Brain microvascular endothelial cell (primary cell): ENCODE measurements around the gene CTDSPL2.

Experiments
- DNase-seq: peaks from one replicate; pipeline ENCODE4 v3.0.0-alpha.2; 2020
- H3K27ac ChIP-seq: fragments of 250-450 bp; sonication (Bioruptor Pico); 2 replicates; pipeline ENCODE4 v1.5.1; 2020; ENCODE audit warnings: mild to moderate bottlenecking, moderate library complexity
- H3K27me3 ChIP-seq: fragments of 250-450 bp; sonication (Bioruptor Pico); replicated peaks from 2 replicates; pipeline ENCODE4 v1.5.1; 2020; ENCODE audit warnings: mild to moderate bottlenecking
- H3K36me3 ChIP-seq: fragments of 250-450 bp; sonication (Bioruptor Pico); replicated peaks from 2 replicates; pipeline ENCODE4 v1.5.1; 2020; ENCODE audit warnings: mild to moderate bottlenecking
- H3K4me3 ChIP-seq: 2 replicates; pipeline ENCODE4 v1.5.1; 2011; ENCODE audit warnings: low read depth, mild to moderate bottlenecking, control low read depth, low read length, moderate library complexity
- in situ Hi-C: cut with HindIII; loops from 2 replicates; pipeline ENCODE4 v1.10.0; 2017; ENCODE audit warnings: low sequenced_read_pairs, low pct_ligation_motif_present
- TF ChIP-seq, protein P1 (sequence below): IDR thresholded peaks from 2 replicates; pipeline ENCODE4 v1.5.1; 2011; ENCODE audit warnings: low read depth, mild to moderate bottlenecking, moderate library complexity, low read length, control low read depth, inconsistent platforms; ENCODE audit errors: missing control alignments

The CTDSPL2 gene

DNA sequence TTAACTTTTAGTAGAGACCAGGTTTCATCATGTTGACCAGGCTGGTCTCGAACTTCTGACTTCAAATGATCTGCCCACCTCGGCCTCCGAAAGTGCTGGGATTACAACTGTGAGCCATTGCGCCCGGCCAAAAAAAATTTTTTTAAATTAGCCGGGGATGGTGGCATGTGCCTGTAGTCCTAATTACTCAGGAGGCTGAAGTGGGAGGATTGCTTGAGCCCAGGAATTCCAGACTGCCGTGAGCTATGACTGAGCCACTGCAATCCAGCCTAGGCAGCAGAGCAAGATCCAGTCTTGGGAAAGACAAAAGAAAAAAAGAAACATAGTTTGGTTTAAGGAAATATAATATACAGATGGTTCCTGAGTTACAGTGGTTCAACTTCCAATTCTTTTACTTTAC lies 64.6 kb downstream of the CTDSPL2 start:
- TF ChIP-seq, protein P1, sequence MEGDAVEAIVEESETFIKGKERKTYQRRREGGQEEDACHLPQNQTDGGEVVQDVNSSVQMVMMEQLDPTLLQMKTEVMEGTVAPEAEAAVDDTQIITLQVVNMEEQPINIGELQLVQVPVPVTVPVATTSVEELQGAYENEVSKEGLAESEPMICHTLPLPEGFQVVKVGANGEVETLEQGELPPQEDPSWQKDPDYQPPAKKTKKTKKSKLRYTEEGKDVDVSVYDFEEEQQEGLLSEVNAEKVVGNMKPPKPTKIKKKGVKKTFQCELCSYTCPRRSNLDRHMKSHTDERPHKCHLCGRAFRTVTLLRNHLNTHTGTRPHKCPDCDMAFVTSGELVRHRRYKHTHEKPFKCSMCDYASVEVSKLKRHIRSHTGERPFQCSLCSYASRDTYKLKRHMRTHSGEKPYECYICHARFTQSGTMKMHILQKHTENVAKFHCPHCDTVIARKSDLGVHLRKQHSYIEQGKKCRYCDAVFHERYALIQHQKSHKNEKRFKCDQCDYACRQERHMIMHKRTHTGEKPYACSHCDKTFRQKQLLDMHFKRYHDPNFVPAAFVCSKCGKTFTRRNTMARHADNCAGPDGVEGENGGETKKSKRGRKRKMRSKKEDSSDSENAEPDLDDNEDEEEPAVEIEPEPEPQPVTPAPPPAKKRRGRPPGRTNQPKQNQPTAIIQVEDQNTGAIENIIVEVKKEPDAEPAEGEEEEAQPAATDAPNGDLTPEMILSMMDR = no peak
- in situ Hi-C loops = no loop called here
- DNase-seq = no peak
- Histone ChIP-seq H3K36me3 (peaks cover 5% of the 10 kb centered on the region), H3K27me3 (no peaks in the 10 kb centered on the region), H3K4me3 (no peak overlapping the region), H3K27ac (no peak overlapping the region)

DNA sequence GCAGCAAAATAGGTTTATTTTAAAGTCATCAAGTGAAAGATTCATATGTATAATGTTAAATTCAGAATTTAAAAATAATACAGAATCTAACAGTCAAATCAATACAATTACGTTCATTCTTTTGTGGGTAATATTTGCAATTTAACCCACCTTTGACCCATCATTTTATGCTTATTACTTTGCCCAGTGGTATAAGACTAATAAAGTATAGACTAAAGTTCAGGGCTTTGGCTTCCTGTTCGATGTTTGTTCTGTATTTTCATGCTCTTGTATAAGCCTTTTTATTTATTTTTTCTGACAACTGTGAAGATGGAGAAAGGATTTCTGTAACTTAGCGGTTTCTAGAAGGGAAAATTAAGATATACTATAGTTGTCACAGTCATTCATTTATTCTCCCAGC lies 65.2 kb downstream of the CTDSPL2 start:
- in situ Hi-C loops = no loop called here

DNA sequence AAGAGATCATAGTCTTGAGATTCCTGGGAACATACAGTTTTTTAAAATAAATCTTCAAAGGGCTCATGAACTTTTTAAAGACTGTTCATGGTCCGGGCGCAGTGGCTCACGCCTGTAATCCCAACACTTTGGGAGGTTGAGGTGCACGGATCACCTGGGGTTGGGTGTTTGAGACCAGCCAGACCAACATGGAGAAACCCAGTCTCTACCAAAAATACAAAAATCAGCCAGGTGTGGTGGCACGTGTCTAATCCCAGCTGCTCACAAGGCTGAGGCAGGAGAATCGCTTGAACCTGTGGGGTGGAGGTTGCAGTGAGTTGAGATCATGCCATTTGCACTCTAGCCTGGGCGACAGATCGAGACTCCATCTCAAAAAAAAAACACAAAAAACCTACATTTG lies 68.1 kb downstream of the CTDSPL2 start:
- in situ Hi-C loops = no loop called here
- H3K27ac ChIP-seq = no peak overlapping the region
- no peak overlapping the region for H3K4me3 ChIP-seq
- H3K27me3 ChIP-seq = no peaks in the 10 kb centered on the region
- TF ChIP-seq, protein P1 = no peak
- DNase-seq = no peak
- peaks cover 2% of the 10 kb centered on the region for H3K36me3 ChIP-seq

More for the DNA sequence above, 65.2 kb downstream of the CTDSPL2 start:
- peaks cover 2% of the 10 kb centered on the region for H3K36me3 ChIP-seq
- DNase-seq = no peak
- no peak overlapping the region for H3K27ac ChIP-seq
- TF ChIP-seq, protein P1 = no peak
- no peaks in the 10 kb centered on the region for H3K27me3 ChIP-seq
- H3K4me3 ChIP-seq = no peak overlapping the region

DNA sequence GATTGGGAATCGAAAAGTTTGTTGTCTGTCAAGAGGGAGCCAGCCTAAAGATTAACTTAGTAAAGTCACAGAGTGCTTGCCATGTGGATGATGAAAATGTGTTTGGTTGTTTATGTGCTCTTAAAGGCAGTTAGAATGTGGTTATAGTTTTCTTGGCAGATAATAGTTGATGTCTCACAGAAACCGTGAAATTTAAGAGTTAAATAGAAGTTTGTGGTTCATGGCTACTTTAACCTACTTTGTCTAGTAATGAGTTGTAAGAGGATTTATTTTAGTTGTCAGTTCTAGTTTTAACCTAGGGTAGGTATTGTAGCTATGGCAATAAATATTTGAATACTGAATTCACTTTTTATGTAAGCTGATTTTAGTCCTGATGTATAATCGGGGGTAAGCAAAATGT lies 73.1 kb downstream of the CTDSPL2 start:
- H3K27ac ChIP-seq = no peak overlapping the region
- peaks cover 10% of the 10 kb centered on the region for H3K36me3 ChIP-seq
- in situ Hi-C loops = no loop called here
- H3K27me3 ChIP-seq = no peaks in the 10 kb centered on the region
- no peak for DNase-seq
- TF ChIP-seq, protein P1 = no peak
- no peak overlapping the region for H3K4me3 ChIP-seq

DNA sequence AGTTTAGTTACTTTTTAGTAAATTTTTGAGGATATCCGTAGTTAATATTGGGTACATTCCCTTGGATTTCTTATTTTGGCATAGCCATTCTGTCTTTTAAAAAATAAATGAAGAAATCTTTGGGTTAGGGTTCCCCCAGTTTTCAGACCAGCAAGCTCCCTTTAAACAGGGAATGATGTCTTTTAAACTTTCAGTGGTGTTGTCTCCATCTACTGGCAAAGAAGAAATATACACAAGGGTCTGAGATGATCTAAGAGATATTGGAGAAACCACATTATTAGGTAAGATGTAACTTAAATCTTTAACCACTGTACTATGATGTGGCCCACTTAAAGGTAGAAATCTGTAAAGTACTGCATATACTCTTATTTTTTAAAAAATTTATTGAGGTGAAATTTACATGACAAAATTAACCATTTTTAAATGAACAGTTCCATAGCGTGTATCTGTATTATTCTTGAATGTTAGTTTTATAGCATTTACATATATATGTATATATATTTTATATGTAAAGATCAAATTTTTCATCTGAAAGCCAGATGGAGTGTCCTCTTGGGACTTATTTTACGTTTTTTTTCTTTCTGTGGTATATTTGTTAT lies 74.4 kb downstream of the CTDSPL2 start:
- H3K27ac ChIP-seq = no peak overlapping the region
- in situ Hi-C loops = no loop called here
- no peak overlapping the region for H3K4me3 ChIP-seq
- peaks cover 10% of the 10 kb centered on the region for H3K36me3 ChIP-seq
- H3K27me3 ChIP-seq = no peaks in the 10 kb centered on the region
- TF ChIP-seq, protein P1 = peak; percentile 54
- DNase-seq = no peak

DNA sequence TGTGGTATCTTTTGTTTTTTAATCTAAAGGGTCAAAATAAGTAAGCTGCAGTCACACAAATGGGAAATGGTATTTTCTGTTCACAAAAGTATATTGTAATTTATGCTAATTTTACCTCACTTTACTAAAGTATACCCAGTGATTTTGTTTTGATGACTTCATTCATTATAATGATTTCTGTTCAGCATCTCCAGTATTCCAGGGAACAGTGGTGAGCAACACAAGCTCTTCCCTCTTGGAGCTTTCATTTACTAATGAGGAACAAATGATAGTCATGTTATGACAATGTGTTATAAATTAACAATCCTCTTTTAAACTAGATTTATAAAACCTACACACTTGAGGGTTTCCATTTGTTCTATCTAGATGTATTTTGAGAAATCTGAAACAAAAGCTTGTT lies 89.0 kb downstream of the CTDSPL2 start:
- H3K4me3 ChIP-seq = no peak overlapping the region
- no peaks in the 10 kb centered on the region for H3K27me3 ChIP-seq
- no peak for DNase-seq
- peaks cover 5% of the 10 kb centered on the region for H3K36me3 ChIP-seq
- TF ChIP-seq, protein P1 = no peak
- no peak overlapping the region for H3K27ac ChIP-seq
- in situ Hi-C loops = no loop called here
